Endothelial cell of umbilical vein (primary cell): ENCODE results near the gene RABL2A. TPM values are rescaled to one million over a fixed set of nuclear protein-coding genes. Genes with fewer than 3 reads are reported as not detected.

Experiments used
- BruUV-seq: library from RNA; stranded (reverse); fragments of 400-500 nt; replicated peaks from 2 replicates; lab custom pipeline; 2021; lab: Mats Ljungman, UMichigan
- CTCF ChIA-PET: fragments of 300-600, 350-600 bp; sonication (Branson Sonifier 250); formaldehyde crosslinking; loops from one replicate; lab custom pipeline; 2021; ENCODE audit warnings: antibody characterized with exemption, inconsistent platforms; lab: Charles Lee
- POLR2A ChIA-PET: fragments of 300-600, 350-600 bp; sonication (Branson Sonifier 250); formaldehyde crosslinking; loops from one replicate; lab custom pipeline; 2021; ENCODE audit warnings: antibody characterized with exemption, inconsistent platforms; lab: Charles Lee
- DNase-seq: peaks from one replicate; pipeline ENCODE4 v3.0.0-alpha.2; 2011; ENCODE audit warnings: low read depth, low spot score
- FAIRE-seq: peaks from 2 replicates; lab custom pipeline; 2011; peaks lifted over from hg19 to GRCh38; lab: Jason Lieb, UNC
- H2AFZ ChIP-seq: 2 replicates; pipeline ENCODE4 v1.6.0; 2012; ENCODE audit warnings: low read depth, low read length, control low read depth, inconsistent platforms
- H3K27ac ChIP-seq: 2 replicates; pipeline ENCODE4 v1.5.1; 2011; ENCODE audit warnings: low read depth, mild to moderate bottlenecking, control low read depth, low read length, moderate library complexity; ENCODE audit not compliant: insufficient read depth
- H3K27me3 ChIP-seq, 2 experiments: 2 replicates each; pipeline versions ENCODE4 v1.6.0 to v1.6.1; 2011; ENCODE audit warnings: low read length in 2 of 2, mixed read lengths in 1 of 2; ENCODE audit not compliant: control insufficient read depth in 2 of 2, insufficient read depth in 2 of 2
- H3K36me3 ChIP-seq, 2 experiments: 2 replicates in 1 of 2; 3 replicates in 1 of 2; pipeline ENCODE4 v1.5.1; 2011; ENCODE audit warnings: low read length in 2 of 2, mild to moderate bottlenecking in 1 of 2, moderate library complexity in 1 of 2; ENCODE audit not compliant: control insufficient read depth in 2 of 2, insufficient read depth in 2 of 2; ENCODE audit errors: extremely low read depth in 1 of 2
- H3K4me1 ChIP-seq: 3 replicates; pipeline ENCODE4 v1.5.1; 2011; ENCODE audit warnings: mild to moderate bottlenecking, low read length; ENCODE audit not compliant: control insufficient read depth, insufficient read depth; ENCODE audit errors: extremely low read depth
- H3K4me2 ChIP-seq: 2 replicates; pipeline ENCODE4 v1.6.1; 2011; ENCODE audit warnings: low read length, control low read depth, mixed read lengths; ENCODE audit not compliant: insufficient read depth
- H3K4me3 ChIP-seq, 3 experiments: fragments of 200-600 bp in 1 of 3; sonication (generic), shearing (Covaris generic) in 1 of 3; replicated peaks in 1 of 3; 2 replicates each; pipeline ENCODE4 v1.5.1; 2011 to 2016; ENCODE audit warnings: control low read depth in 3 of 3, low read length in 3 of 3, mild to moderate bottlenecking in 2 of 3, inconsistent platforms in 1 of 3, low read depth in 1 of 3, moderate library complexity in 1 of 3; ENCODE audit not compliant: insufficient read depth in 1 of 3
- H3K79me2 ChIP-seq: 2 replicates; pipeline ENCODE4 v1.6.0; 2012; ENCODE audit warnings: low read length, inconsistent platforms; ENCODE audit not compliant: control insufficient read depth, insufficient read depth
- H3K9ac ChIP-seq: replicated peaks from 2 replicates; pipeline ENCODE3; 2011; ENCODE audit warnings: low read length, control low read depth; ENCODE audit not compliant: insufficient read depth; ENCODE audit errors: extremely low read depth
- H3K9me1 ChIP-seq: replicated peaks from 3 replicates; pipeline ENCODE4 v1.6.0; 2011; ENCODE audit warnings: mild to moderate bottlenecking, low read length; ENCODE audit not compliant: control insufficient read depth, insufficient read depth; ENCODE audit errors: extremely low read depth
- H3K9me3 ChIP-seq: replicated peaks from 2 replicates; pipeline ENCODE4 v1.5.1; 2012; ENCODE audit warnings: low read length, inconsistent platforms; ENCODE audit not compliant: control insufficient read depth, insufficient read depth
- H4K20me1 ChIP-seq: replicated peaks from 2 replicates; pipeline ENCODE3; 2011; ENCODE audit warnings: mild to moderate bottlenecking, low read length; ENCODE audit not compliant: control insufficient read depth, insufficient read depth; ENCODE audit errors: extremely low read depth
- EZH2 ChIP-seq: IDR thresholded peaks from 2 replicates; pipeline ENCODE4 v1.6.1; 2012; ENCODE audit warnings: borderline replicate concordance, low read depth, mild to moderate bottlenecking, moderate library complexity, low read length, inconsistent platforms; ENCODE audit not compliant: severe bottlenecking
- FOS ChIP-seq: IDR thresholded peaks from 2 replicates; pipeline ENCODE4 v1.6.1; 2011; ENCODE audit warnings: mild to moderate bottlenecking, low read length, moderate library complexity, borderline replicate concordance; ENCODE audit not compliant: insufficient read depth
- GATA2 ChIP-seq: IDR thresholded peaks from 2 replicates; pipeline ENCODE4 v1.7.0; 2011; ENCODE audit warnings: low read depth, mild to moderate bottlenecking, moderate library complexity, mixed read lengths, low read length; ENCODE audit not compliant: insufficient read length, insufficient read depth
- JUN ChIP-seq: IDR thresholded peaks from 2 replicates; pipeline ENCODE4 v1.6.1; 2011; ENCODE audit warnings: borderline replicate concordance, low read depth; ENCODE audit not compliant: insufficient read length, insufficient read depth
- MYC ChIP-seq: IDR thresholded peaks from one replicate; pipeline ENCODE4 v1.6.1; 2011; ENCODE audit warnings: mild to moderate bottlenecking, low read depth, low read length
- POLR2A ChIP-seq: IDR thresholded peaks from 2 replicates; pipeline ENCODE4 v1.6.1; 2012; ENCODE audit warnings: low read depth, mild to moderate bottlenecking, control low read depth, low read length
- POLR2AphosphoS5 ChIP-seq: IDR thresholded peaks from 2 replicates; pipeline ENCODE4 v1.6.1; 2012; ENCODE audit warnings: low read depth, mild to moderate bottlenecking, control low read depth, low read length, moderate library complexity; ENCODE audit not compliant: insufficient read depth
- dilution Hi-C: fragments of 300-500 bp; cut with MboI; formaldehyde crosslinking; loops from one replicate; pipeline ENCODE4 v1.15.0; 2019; ENCODE audit warnings: low sequenced_read_pairs; ENCODE audit not compliant: extremely low pct_ligation_motif_present
- intact Hi-C: fragments of 100-400 bp; cut with micrococcal nuclease; formaldehyde crosslinking; loops from one replicate; pipeline ENCODE4 v1.10.0; 2022
- polyA plus RNA-seq, 4 experiments: library from polyadenylated mRNA; depleted of rRNA in 3 of 4; stranded (reverse) in 3 of 4; unstranded in 1 of 4; fragments of >200 nt; gene quantifications; 2 replicates each; pipeline versions ENCODE4 v1.2.1 to v1.2.3, GENCODE V29; 2011 to 2012; ENCODE audit warnings: missing spikeins in 1 of 4
- total RNA-seq: library from RNA; stranded (reverse); gene quantifications from 2 replicates; pipeline ENCODE4 v1.2.3, GENCODE V29; 2021
- TF ChIP-seq, protein P1 (sequence below): IDR thresholded peaks from 2 replicates; pipeline ENCODE4 v1.6.1; 2011; ENCODE audit not compliant: insufficient read depth, insufficient read length
- TF ChIP-seq, protein P2 (sequence below), 2 donors: IDR thresholded peaks; 1 replicate in 1 of 2; 2 replicates in 1 of 2; pipeline ENCODE4 v1.5.1; 2011; ENCODE audit warnings: low read length in 2 of 2, mild to moderate bottlenecking in 2 of 2, moderate library complexity in 2 of 2, control low read depth in 1 of 2, inconsistent platforms in 1 of 2, low read depth in 1 of 2; ENCODE audit not compliant: insufficient read depth in 1 of 2; ENCODE audit errors: extremely low read depth in 1 of 2

RABL2A gene
- total and polyA plus RNA-seq, 2 donors (not counting 3 experiments of a cell fraction or from before 2014, with no cell fraction given), result 9.4 to 10.8 TPM

DNA sequence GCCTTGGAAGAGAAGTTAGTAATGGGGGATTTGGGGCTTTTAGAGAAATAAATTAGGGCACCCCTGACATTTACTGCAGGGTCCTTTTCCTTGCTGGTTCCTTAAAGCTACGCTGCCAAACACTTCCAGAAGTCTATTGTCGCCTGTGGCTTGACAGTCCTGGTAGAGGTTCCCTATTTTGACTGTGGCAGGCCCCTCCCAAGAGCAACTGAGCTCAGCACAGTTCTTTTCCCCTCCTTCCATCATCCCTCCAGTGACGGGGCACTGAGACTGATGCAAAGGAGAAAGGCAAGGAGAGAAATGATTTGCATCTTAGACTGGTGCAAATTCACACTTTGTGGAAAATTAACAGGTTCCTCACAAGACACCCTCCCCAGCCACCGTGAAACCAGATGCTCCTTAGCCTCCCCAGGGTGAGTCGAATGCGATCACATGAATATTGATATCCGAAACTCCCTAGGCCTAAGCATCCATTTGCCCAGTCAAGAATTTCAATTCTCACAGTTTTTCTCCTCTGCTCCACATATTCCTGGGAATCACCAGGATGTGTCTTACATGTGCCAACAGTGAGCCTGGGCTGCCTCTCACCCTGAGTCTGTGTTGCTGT, 45.4 kb downstream of the RABL2A start:
- intact Hi-C loops, result no loop called here
- DNase-seq, result no peak
- H4K20me1 ChIP-seq, result no peaks in the 10 kb centered on the region

More for the DNA sequence above, 45.4 kb downstream of the RABL2A start:
- Histone ChIP-seq H3K9me1 (no peaks in the 10 kb centered on the region), H3K4me2 (no peak overlapping the region), H3K27ac (no peak overlapping the region), H2AFZ (no peak overlapping the region), H3K9ac (no peak overlapping the region), H3K4me3 (no peak overlapping the region), H3K79me2 (no peaks in the 10 kb centered on the region), H3K9me3 (no peaks in the 10 kb centered on the region), H3K27me3 (no peaks in the 10 kb centered on the region), H3K4me1 (no peaks in the 10 kb centered on the region), H3K36me3 (no peaks in the 10 kb centered on the region)
- CTCF ChIA-PET, result no interaction called here
- TF ChIP-seq EZH2 (no peak), JUN (no peak), MYC (no peak), FOS (no peak), POLR2AphosphoS5 (no peak), GATA2 (no peak), POLR2A (no peak)
- TF ChIP-seq, protein P1, sequence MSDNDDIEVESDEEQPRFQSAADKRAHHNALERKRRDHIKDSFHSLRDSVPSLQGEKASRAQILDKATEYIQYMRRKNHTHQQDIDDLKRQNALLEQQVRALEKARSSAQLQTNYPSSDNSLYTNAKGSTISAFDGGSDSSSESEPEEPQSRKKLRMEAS, result no peak
- TF ChIP-seq, protein P2, sequence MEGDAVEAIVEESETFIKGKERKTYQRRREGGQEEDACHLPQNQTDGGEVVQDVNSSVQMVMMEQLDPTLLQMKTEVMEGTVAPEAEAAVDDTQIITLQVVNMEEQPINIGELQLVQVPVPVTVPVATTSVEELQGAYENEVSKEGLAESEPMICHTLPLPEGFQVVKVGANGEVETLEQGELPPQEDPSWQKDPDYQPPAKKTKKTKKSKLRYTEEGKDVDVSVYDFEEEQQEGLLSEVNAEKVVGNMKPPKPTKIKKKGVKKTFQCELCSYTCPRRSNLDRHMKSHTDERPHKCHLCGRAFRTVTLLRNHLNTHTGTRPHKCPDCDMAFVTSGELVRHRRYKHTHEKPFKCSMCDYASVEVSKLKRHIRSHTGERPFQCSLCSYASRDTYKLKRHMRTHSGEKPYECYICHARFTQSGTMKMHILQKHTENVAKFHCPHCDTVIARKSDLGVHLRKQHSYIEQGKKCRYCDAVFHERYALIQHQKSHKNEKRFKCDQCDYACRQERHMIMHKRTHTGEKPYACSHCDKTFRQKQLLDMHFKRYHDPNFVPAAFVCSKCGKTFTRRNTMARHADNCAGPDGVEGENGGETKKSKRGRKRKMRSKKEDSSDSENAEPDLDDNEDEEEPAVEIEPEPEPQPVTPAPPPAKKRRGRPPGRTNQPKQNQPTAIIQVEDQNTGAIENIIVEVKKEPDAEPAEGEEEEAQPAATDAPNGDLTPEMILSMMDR (IDR thresholded peaks at IDR 0.05; ENCODE audit: extremely low read depth in 1 of 2, insufficient read depth in 1 of 2, low read depth in 1 of 2, low read length in 2 of 2), result no peak
- dilution Hi-C loops, result no loop called here
- POLR2A ChIA-PET, result no interaction called here
- FAIRE-seq, result no peak
- no TSS peak for BruUV-seq
